ENCODE measurements around the gene ACTR1A. TPM values are rescaled to one million over a fixed set of nuclear protein-coding genes. Genes with fewer than 3 reads are reported as not detected.

ACTR1A gene
- total RNA-seq, 1 donor from 2014 or later: 66.1 TPM

- Mint-ChIP-seq H3K4me3 (peak overlapping the region; percentile 91), H3K36me3 (ENCODE audit: low read depth) (peaks cover 24% of the 10 kb centered on the region), H3K9me3 (no peaks in the 10 kb centered on the region), H3K27ac (peak overlapping the region; percentile 88), H3K27me3 (ENCODE audit: insufficient read depth) (no peaks in the 10 kb centered on the region), H3K4me1 (ENCODE audit: low read depth) (peaks cover 33% of the 10 kb centered on the region)
- intact Hi-C loops (cut with micrococcal nuclease): loop anchor here (1.0 kb wide), 3 partner anchors 8 to 212 kb away; partner anchors contain the start of gene PITX3
- peak; percentile 55 for DNase-seq (ENCODE audit: low spot score)
Measured at GRCh38 chr10:102452672-102453340, 49.7 kb downstream of the ACTR1A start.

GRCh38 chr10:102451105-102451969, 51.2 kb downstream of the ACTR1A start, which contains the start of gene C10orf95:
C10orf95 (minus strand) TSS chr10:102451543; CDS start chr10:102451093, 450 bp downstream.
- Mint-ChIP-seq H3K27ac (peak within 1 kb of the TSS; percentile 88), H3K36me3 (ENCODE audit: low read depth) (peaks cover 21% of the 10 kb centered on the region), H3K9me3 (no peaks in the 10 kb centered on the region), H3K4me1 (ENCODE audit: low read depth) (peaks cover 33% of the 10 kb centered on the region), H3K4me3 (peak within 1 kb of the TSS; percentile 95), H3K27me3 (ENCODE audit: insufficient read depth) (no peaks in the 10 kb centered on the region)
- intact Hi-C loops (cut with micrococcal nuclease): no loop called here
- no peak for DNase-seq (ENCODE audit: low spot score)

GRCh38 chr10:102450374-102451104, 52.0 kb downstream of the ACTR1A start:
- intact Hi-C loops (cut with micrococcal nuclease): loop anchor here (1.0 kb wide), 4 partner anchors 15 to 52 kb away; partner anchors contain the start of gene ACTR1A
- Mint-ChIP-seq H3K27ac (peak overlapping the region; percentile 90), H3K4me1 (ENCODE audit: low read depth) (peaks cover 33% of the 10 kb centered on the region), H3K27me3 (ENCODE audit: insufficient read depth) (no peaks in the 10 kb centered on the region), H3K9me3 (no peaks in the 10 kb centered on the region), H3K4me3 (peak overlapping the region; percentile 95), H3K36me3 (ENCODE audit: low read depth) (peaks cover 16% of the 10 kb centered on the region)
- peak; percentile 88 for DNase-seq (ENCODE audit: low spot score)

- intact Hi-C loops (cut with micrococcal nuclease): loop anchor here (1.0 kb wide), 4 partner anchors 15 to 52 kb away; partner anchors contain the start of gene ACTR1A
- DNase-seq (ENCODE audit: low spot score): no peak
Measured at GRCh38 chr10:102450124-102450373, 52.5 kb downstream of the ACTR1A start.

GRCh38 chr10:102449321-102450123, 53.0 kb downstream of the ACTR1A start:
- intact Hi-C loops (cut with micrococcal nuclease): loop anchor here (1.0 to 2.0 kb wide), 6 partner anchors 14 to 193 kb away; partner anchors contain the start of gene ACTR1A
- Mint-ChIP-seq H3K9me3 (no peaks in the 10 kb centered on the region), H3K4me1 (ENCODE audit: low read depth) (peaks cover 33% of the 10 kb centered on the region), H3K27me3 (ENCODE audit: insufficient read depth) (no peaks in the 10 kb centered on the region), H3K27ac (peak overlapping the region; percentile 90), H3K4me3 (peak overlapping the region; percentile 95), H3K36me3 (ENCODE audit: low read depth) (peaks cover 14% of the 10 kb centered on the region)
- peak; percentile 83 for DNase-seq (ENCODE audit: low spot score)

More at GRCh38 chr10:102450124-102450373, 52.5 kb downstream of the ACTR1A start:
- H3K4me1 Mint-ChIP-seq (ENCODE audit: low read depth): peaks cover 33% of the 10 kb centered on the region
- H3K4me3 Mint-ChIP-seq: peak overlapping the region; percentile 95
- no peaks in the 10 kb centered on the region for H3K9me3 Mint-ChIP-seq
- H3K27ac Mint-ChIP-seq: peak overlapping the region; percentile 90
- peaks cover 13% of the 10 kb centered on the region for H3K36me3 Mint-ChIP-seq (ENCODE audit: low read depth)
- H3K27me3 Mint-ChIP-seq (ENCODE audit: insufficient read depth): no peaks in the 10 kb centered on the region

- H3K4me1 Mint-ChIP-seq (ENCODE audit: low read depth): peaks cover 19% of the 10 kb centered on the region
- intact Hi-C loops (cut with micrococcal nuclease): no loop called here
- no peak overlapping the region for H3K27ac Mint-ChIP-seq
Measured at GRCh38 chr10:102444851-102445250, 57.7 kb downstream of the ACTR1A start.

GRCh38 chr10:102438374-102438773, 64.1 kb downstream of the ACTR1A start:
- intact Hi-C loops (cut with micrococcal nuclease): no loop called here
- Mint-ChIP-seq H3K9me3 (no peaks in the 10 kb centered on the region), H3K4me1 (ENCODE audit: low read depth) (peaks cover 56% of the 10 kb centered on the region), H3K27me3 (ENCODE audit: insufficient read depth) (no peaks in the 10 kb centered on the region), H3K4me3 (peak overlapping the region; percentile 76), H3K27ac (peak overlapping the region; percentile 57), H3K36me3 (ENCODE audit: low read depth) (peaks cover 14% of the 10 kb centered on the region)
- no peak for DNase-seq (ENCODE audit: low spot score)

More at GRCh38 chr10:102444851-102445250, 57.7 kb downstream of the ACTR1A start:
- no peaks in the 10 kb centered on the region for H3K9me3 Mint-ChIP-seq
- peaks cover 1% of the 10 kb centered on the region for H3K36me3 Mint-ChIP-seq (ENCODE audit: low read depth)
- no peak for DNase-seq (ENCODE audit: low spot score)
- no peak overlapping the region for H3K4me3 Mint-ChIP-seq
- no peaks in the 10 kb centered on the region for H3K27me3 Mint-ChIP-seq (ENCODE audit: insufficient read depth)

GRCh38 chr10:102437515-102437914, 65.0 kb downstream of the ACTR1A start:
- peaks cover 59% of the 10 kb centered on the region for H3K4me1 Mint-ChIP-seq (ENCODE audit: low read depth)

GRCh38 chr10:102436312-102436711, 66.2 kb downstream of the ACTR1A start:
- Mint-ChIP-seq H3K27me3 (ENCODE audit: insufficient read depth) (no peaks in the 10 kb centered on the region), H3K4me3 (peak overlapping the region; percentile 98), H3K4me1 (ENCODE audit: low read depth) (peaks cover 61% of the 10 kb centered on the region), H3K36me3 (ENCODE audit: low read depth) (peaks cover 16% of the 10 kb centered on the region), H3K27ac (peak overlapping the region; percentile 86), H3K9me3 (no peaks in the 10 kb centered on the region)
- DNase-seq (ENCODE audit: low spot score): no peak
- intact Hi-C loops (cut with micrococcal nuclease): no loop called here

More at GRCh38 chr10:102437515-102437914, 65.0 kb downstream of the ACTR1A start:
- peaks cover 14% of the 10 kb centered on the region for H3K36me3 Mint-ChIP-seq (ENCODE audit: low read depth)
- no peak for DNase-seq (ENCODE audit: low spot score)
- H3K27me3 Mint-ChIP-seq (ENCODE audit: insufficient read depth): no peaks in the 10 kb centered on the region
- intact Hi-C loops (cut with micrococcal nuclease): no loop called here
- H3K27ac Mint-ChIP-seq: peak overlapping the region; percentile 57
- H3K4me3 Mint-ChIP-seq: peak overlapping the region; percentile 98
- no peaks in the 10 kb centered on the region for H3K9me3 Mint-ChIP-seq

GRCh38 chr10:102435529-102436233, 66.8 kb downstream of the ACTR1A start:
- Mint-ChIP-seq H3K9me3 (no peaks in the 10 kb centered on the region), H3K27me3 (ENCODE audit: insufficient read depth) (no peaks in the 10 kb centered on the region), H3K36me3 (ENCODE audit: low read depth) (peaks cover 16% of the 10 kb centered on the region), H3K4me3 (peak overlapping the region; percentile 98), H3K27ac (peak overlapping the region; percentile 86), H3K4me1 (ENCODE audit: low read depth) (peaks cover 62% of the 10 kb centered on the region)
- DNase-seq (ENCODE audit: low spot score): peak; percentile 61
- intact Hi-C loops (cut with micrococcal nuclease): loop anchor here (1.0 kb wide), 1 partner anchor 15 kb away; no protein-coding TSS in a partner anchor

GRCh38 chr10:102435133-102435497, 67.4 kb downstream of the ACTR1A start:
- intact Hi-C loops (cut with micrococcal nuclease): loop anchor here (1.0 kb wide), 1 partner anchor 15 kb away; no protein-coding TSS in a partner anchor
- Mint-ChIP-seq H3K27me3 (ENCODE audit: insufficient read depth) (no peaks in the 10 kb centered on the region), H3K4me1 (ENCODE audit: low read depth) (peaks cover 62% of the 10 kb centered on the region), H3K9me3 (no peaks in the 10 kb centered on the region), H3K27ac (peak overlapping the region; percentile 86), H3K4me3 (peak overlapping the region; percentile 98), H3K36me3 (ENCODE audit: low read depth) (peaks cover 19% of the 10 kb centered on the region)
- DNase-seq (ENCODE audit: low spot score): no peak
